Measurements from ENCODE around the gene ZNF683. TPM values are rescaled to one million over a fixed set of nuclear protein-coding genes. Genes with fewer than 3 reads are reported as not detected.
A peak's percentile ranks its signal among the peaks of the same experiment; 100 is the strongest.
"Not testable (repeated sequence)": the region's sequence is repeated elsewhere in the genome, so short reads cannot be mapped to it uniquely, and the experiment has no call there.

Gene ZNF683
- total RNA-seq, 1 donor from 2014 or later: not detected

- DNase-seq: no peak
These were observed 11.5 kb upstream of the ZNF683 start for GRCh38 chr1:26384076-26384475.

GRCh38 chr1:26378879-26379251 is 6.3 kb upstream of the ZNF683 start:
- no peak for DNase-seq

GRCh38 chr1:26378088-26378878 is 5.7 kb upstream of the ZNF683 start:
- DNase-seq: peak; percentile 13

GRCh38 chr1:26376050-26376449 is 3.5 kb upstream of the ZNF683 start:
- no peak for DNase-seq

- DNase-seq: no peak
These were observed 2.5 kb upstream of the ZNF683 start for GRCh38 chr1:26375081-26375480.

GRCh38 chr1:26374361-26374760 is 1.8 kb upstream of the ZNF683 start:
- not testable (repeated sequence) for DNase-seq

- no peak for DNase-seq
These were observed 1.2 kb upstream of the ZNF683 start for GRCh38 chr1:26373789-26374188.

- DNase-seq: no peak
These were observed 731 bp upstream of the ZNF683 start for GRCh38 chr1:26373281-26373680.

GRCh38 chr1:26372039-26372438 is 511 bp downstream of the ZNF683 start:
- DNase-seq: no peak

GRCh38 chr1:26370591-26371382 is 1.8 kb downstream of the ZNF683 start:
- no peak for DNase-seq

- no peak for DNase-seq
These were observed 4.1 kb downstream of the ZNF683 start for GRCh38 chr1:26368486-26368885.

- DNase-seq: no peak
These were observed 4.5 kb downstream of the ZNF683 start for GRCh38 chr1:26368006-26368405.

- no peak for DNase-seq
These were observed 5.1 kb downstream of the ZNF683 start for GRCh38 chr1:26367441-26367840.

GRCh38 chr1:26364956-26365355 is 7.6 kb downstream of the ZNF683 start:
- no peak for DNase-seq

- peak; percentile 5 for DNase-seq
These were observed 8.8 kb downstream of the ZNF683 start for GRCh38 chr1:26363549-26364448.

- DNase-seq: no peak
These were observed 10.2 kb downstream of the ZNF683 start for GRCh38 chr1:26362331-26362730.

GRCh38 chr1:26361605-26362122 is 10.9 kb downstream of the ZNF683 start:
- no peak for DNase-seq

GRCh38 chr1:26360807-26361604 is 11.5 kb downstream of the ZNF683 start:
- DNase-seq: no peak

- DNase-seq: no peak
These were observed 12.4 kb downstream of the ZNF683 start for GRCh38 chr1:26359981-26360806.
